Psoas muscle (tissue), 8 donors: ENCODE results near the gene KANSL1. TPM values are rescaled to one million over a fixed set of nuclear protein-coding genes. Genes with fewer than 3 reads are reported as not detected.
A peak's percentile ranks its signal among the peaks of the same experiment; 100 is the strongest.

Source experiments
- ATAC-seq, 4 donors: fragments of 200-7000 bp; cut with Tn5 transposase; one replicate each; pipeline ENCODE4 v1.9.1; 2020; ENCODE audit warnings: moderate library complexity in 3 of 4, mild to moderate bottlenecking in 2 of 4
- DNase-seq, 2 donors: peaks; one replicate each; pipeline ENCODE4 v3.0.0-alpha.2; 2020
- H3K27ac ChIP-seq: fragments of 200-600 bp; one replicate; pipeline ENCODE4 v1.8.0; 2022
- H3K27me3 ChIP-seq, 3 donors: fragments of 200-600 bp in 1 of 3; one replicate each; pipeline versions ENCODE4 v1.6.1 to v1.8.0; 2013 to 2022; ENCODE audit warnings: low read length in 2 of 3, mild to moderate bottlenecking in 2 of 3, moderate library complexity in 1 of 3; ENCODE audit not compliant: insufficient read depth in 3 of 3
- H3K36me3 ChIP-seq, 2 donors: fragments of 200-600 bp in 1 of 2; one replicate each; pipeline versions ENCODE4 v1.6.1 to v1.8.0; 2013 to 2022; ENCODE audit warnings: low read depth in 1 of 2, mild to moderate bottlenecking in 1 of 2, moderate library complexity in 1 of 2; ENCODE audit not compliant: insufficient read depth in 1 of 2
- H3K4me1 ChIP-seq: fragments of 200-600 bp; one replicate; pipeline ENCODE4 v1.8.0; 2022
- H3K4me3 ChIP-seq: fragments of 200-600 bp; one replicate; pipeline ENCODE4 v1.8.0; 2022; ENCODE audit warnings: mild to moderate bottlenecking
- H3K9me3 ChIP-seq: fragments of 200-600 bp; one replicate; pipeline ENCODE4 v1.8.0; 2022
- CTCF ChIP-seq: fragments of 200-600 bp; IDR thresholded peaks from one replicate; pipeline ENCODE4 v1.8.0; 2022; ENCODE audit warnings: antibody characterized with exemption
- WGBS, 3 donors: extraction: QIAGEN DNeasy Blood & Tissue Kit; methylation state at CpG; one replicate each; pipeline versions ENCODE4 v1.1.6 to v1.1.7; 2013; 5-methylcytosine and 5-hydroxymethylcytosine counted together
- intact Hi-C, 2 donors: fragments of 100-400 bp; cut with DNase I; formaldehyde crosslinking; loops; one replicate each; pipeline versions ENCODE4 v1.11.0 to v1.14.2; 2022
- polyA plus RNA-seq, 3 donors: library from polyadenylated mRNA; stranded (reverse); fragments of 200-250 nt; gene quantifications; one replicate each; pipeline ENCODE4 v1.2.3, GENCODE V29; 2013
- total RNA-seq, 4 donors: library from RNA; stranded (reverse); fragmentation: NEBNext Ultra II Directional in 2 of 4; extraction: Animal tissue kit (Norgen Biotek cat#: 25700) in 2 of 4; gene quantifications; one replicate each; pipeline versions ENCODE4 v1.2.1 to v1.2.4, GENCODE V29; 2021 to 2023
- donor health status: healthy with polysubstance abuse.
- donor health status: DM: no; HTN: no; CAD: no; lungs with moderate emphysema.
- donor health status: Bipolar disorder and iron deficiency.
- donor health status: healthy.
- donor health status: DM: yes; HTN: yes; CAD: no.
- donor health status: DM: no; HTN: no; CAD: no.
- donor health status: DM: no; HTN: no; CAD: no.
- donor health status: DM: yes; HTN: yes; CAD: no.

Gene KANSL1
- total and polyA plus RNA-seq, 7 donors, result 6.9 to 37.5 (median 25.8) TPM

DNA sequence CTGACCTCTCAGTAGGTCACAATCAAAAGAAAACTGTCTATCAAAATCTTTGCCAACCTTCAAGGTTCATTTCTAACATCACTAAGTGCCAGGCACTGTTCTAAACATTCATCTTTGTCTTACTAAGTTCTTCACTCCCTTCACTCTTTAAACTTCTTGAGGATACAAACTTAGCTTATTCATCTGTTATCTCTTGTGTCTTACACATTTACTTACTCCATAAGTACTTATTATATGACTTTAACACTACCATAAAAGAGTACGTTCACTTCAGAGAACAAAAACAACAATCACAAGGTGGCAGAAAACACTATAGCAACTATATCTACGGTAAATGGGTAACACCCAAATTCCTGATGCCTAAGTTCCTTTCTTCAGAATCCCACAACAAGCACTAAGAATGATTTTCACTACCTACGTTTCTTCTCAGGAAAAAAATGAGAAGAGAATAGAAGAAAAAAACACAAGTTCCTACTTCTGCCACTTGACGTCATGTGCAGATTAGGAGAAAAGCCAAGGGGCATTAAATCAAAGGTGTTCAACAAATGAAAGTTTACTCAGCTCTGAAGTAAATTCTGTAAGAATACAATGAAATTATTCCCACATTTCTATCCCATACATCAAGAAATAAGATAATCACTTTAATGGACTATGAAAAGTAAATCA lies 29.2 kb downstream of the KANSL1 start:
- H3K4me1 ChIP-seq, result peaks cover 76% of the 10 kb centered on the region
- no peaks in the 10 kb centered on the region for H3K27me3 ChIP-seq
- no peak overlapping the region for H3K4me3 ChIP-seq
- H3K36me3 ChIP-seq, result peaks cover 0 to 5% of the 10 kb centered on the region in 2 donors
- ATAC-seq (no peak), DNase-seq (no peak)
- WGBS, 3 donors, result 42 to 58% (median 49%) methylated on average over 4 of the region's 4 CpGs
- H3K27ac ChIP-seq, result no peak overlapping the region
- intact Hi-C loops, result no loop called here
- H3K9me3 ChIP-seq, result no peaks in the 10 kb centered on the region
- TF ChIP-seq CTCF, result no peak

GRCh38 chr17:46163316-46163715 lies 29.9 kb downstream of the KANSL1 start:
- DNase-seq (no peak), ATAC-seq (no peak)
- H3K4me1 ChIP-seq, result peaks cover 76% of the 10 kb centered on the region
- H3K27ac ChIP-seq, result no peak overlapping the region
- intact Hi-C loops, result no loop called here
- no peaks in the 10 kb centered on the region for H3K36me3 ChIP-seq
- H3K9me3 ChIP-seq, result no peaks in the 10 kb centered on the region
- no peak overlapping the region for H3K4me3 ChIP-seq
- WGBS, 3 donors, result 76 to 90% (median 84%) methylated on average over 1 of the region's 1 CpG
- TF ChIP-seq CTCF, result no peak
- no peaks in the 10 kb centered on the region for H3K27me3 ChIP-seq

DNA sequence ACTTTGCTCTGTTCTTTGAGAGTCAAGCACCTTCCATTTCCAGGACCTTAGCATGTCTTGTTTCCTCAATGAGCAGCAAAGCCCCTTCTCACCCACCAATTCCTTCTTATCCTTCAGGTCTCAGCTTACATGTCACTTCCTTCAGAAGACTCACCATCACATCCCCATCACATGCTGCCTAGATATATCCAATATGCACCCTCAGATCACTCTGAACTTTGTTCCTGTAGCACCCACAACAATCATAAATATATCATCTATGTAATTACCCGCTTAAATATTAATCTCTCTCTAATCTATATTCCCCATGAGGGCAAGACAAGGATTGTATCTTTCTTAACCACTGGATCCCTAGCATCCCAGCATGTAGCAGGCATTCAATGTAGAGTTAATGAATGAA lies 30.4 kb downstream of the KANSL1 start:
- H3K27ac ChIP-seq, result no peak overlapping the region
- intact Hi-C loops, result no loop called here
- no peaks in the 10 kb centered on the region for H3K9me3 ChIP-seq
- H3K4me1 ChIP-seq, result peaks cover 77% of the 10 kb centered on the region
- no peaks in the 10 kb centered on the region for H3K27me3 ChIP-seq
- H3K4me3 ChIP-seq, result no peak overlapping the region
- ATAC-seq (no peak), DNase-seq (no peak)
- H3K36me3 ChIP-seq, result no peaks in the 10 kb centered on the region
- 0 to 53% (median 1%) methylated on average over 1 of the region's 1 CpG for WGBS, 3 donors
- no peak for TF ChIP-seq CTCF

GRCh38 chr17:46160169-46160568 lies 33.1 kb downstream of the KANSL1 start:
- H3K27ac ChIP-seq, result peak overlapping the region; percentile 57

More at GRCh38 chr17:46160169-46160568, 33.1 kb downstream of the KANSL1 start:
- Histone ChIP-seq H3K4me1 (peaks cover 79% of the 10 kb centered on the region), H3K36me3 (no peaks in the 10 kb centered on the region), H3K4me3 (no peak overlapping the region), H3K9me3 (no peaks in the 10 kb centered on the region), H3K27me3 (no peaks in the 10 kb centered on the region)
- DNase-seq, result peak in 1 of 2 donors; percentile 46
- intact Hi-C loops, result no loop called here
- WGBS, 3 donors, result 93 to 98% (median 97%) methylated on average over 8 of the region's 8 CpGs
- no peak for TF ChIP-seq CTCF
- peak in 3 of 4 donors; percentile 45 to 59 (median 51) for ATAC-seq
